A549 (cell line): ENCODE data around the gene GRM5.

Source experiments
- CEBPB ChIP-seq, 2 experiments: fragments of >200 bp in 1 of 2; sonication (Bioruptor Twin) in 1 of 2; formaldehyde crosslinking in 1 of 2; IDR thresholded peaks; 2 replicates each; pipeline ENCODE4 v1.6.1; 2012 to 2016
- CHD2 ChIP-seq: fragments of 150-350 bp; IDR thresholded peaks from 2 replicates; pipeline ENCODE4 v1.6.1; 2014; ENCODE audit warnings: low read length; ENCODE audit not compliant: partially characterized antibody
- EP300 ChIP-seq, 2 experiments: fragments of >200 bp; sonication (Bioruptor Twin); formaldehyde crosslinking; IDR thresholded peaks; 2 replicates in 1 of 2; 3 replicates in 1 of 2; pipeline ENCODE4 v1.6.1; 2016 to 2017
- ESRRA ChIP-seq: fragments of 150-350 bp; IDR thresholded peaks from 2 replicates; pipeline ENCODE4 v1.6.1; 2014; ENCODE audit warnings: mild to moderate bottlenecking, low read length, borderline replicate concordance
- GATA3 ChIP-seq: IDR thresholded peaks from 2 replicates; pipeline ENCODE4 v1.6.1; 2012; ENCODE audit warnings: borderline replicate concordance
- JUN ChIP-seq, 2 experiments: fragments of >200 bp; sonication (Bioruptor Twin); formaldehyde crosslinking; IDR thresholded peaks; 2 replicates in 1 of 2; 3 replicates in 1 of 2; pipeline ENCODE4 v1.6.1; 2016 to 2017
- JUNB ChIP-seq: fragments of >200 bp; sonication (Bioruptor Twin); formaldehyde crosslinking; IDR thresholded peaks from 2 replicates; pipeline ENCODE4 v1.6.1; 2016
- POLR2A ChIP-seq: IDR thresholded peaks from 2 replicates; pipeline ENCODE4 v1.6.1; 2012; ENCODE audit warnings: mild to moderate bottlenecking, low read length
- RAD21 ChIP-seq, 2 experiments: fragments of >200 bp in 1 of 2; sonication (Bioruptor Twin) in 1 of 2; formaldehyde crosslinking in 1 of 2; IDR thresholded peaks in 1 of 2; conservative IDR thresholded peaks in 1 of 2; 2 replicates in 1 of 2; 3 replicates in 1 of 2; pipeline ENCODE4 v1.6.1; 2012 to 2018; ENCODE audit warnings: inconsistent platforms in 1 of 2
- RFX5 ChIP-seq: fragments of 450-650 bp; IDR thresholded peaks from 2 replicates; pipeline ENCODE4 v1.7.1; 2014; ENCODE audit warnings: antibody characterized with exemption, mild to moderate bottlenecking, moderate library complexity
- RNF2 ChIP-seq: fragments of 200-600 bp; sonication (generic); IDR thresholded peaks from 2 replicates; pipeline ENCODE4 v1.6.1; 2016; ENCODE audit warnings: low read depth, mild to moderate bottlenecking, antibody characterized with exemption, moderate library complexity, borderline replicate concordance
- ZFP36 ChIP-seq: fragments of 450-650 bp; IDR thresholded peaks from 2 replicates; pipeline ENCODE4 v1.6.1; 2014; ENCODE audit warnings: borderline replicate concordance; ENCODE audit not compliant: partially characterized antibody
- TF ChIP-seq, protein P1 (sequence below): fragments of >200 bp; sonication (Bioruptor Twin); formaldehyde crosslinking; IDR thresholded peaks from 3 replicates; pipeline ENCODE4 v1.5.1; 2016
- TF ChIP-seq, protein P2 (sequence below): IDR thresholded peaks from 2 replicates; pipeline ENCODE4 v1.6.1; 2012

DNA sequence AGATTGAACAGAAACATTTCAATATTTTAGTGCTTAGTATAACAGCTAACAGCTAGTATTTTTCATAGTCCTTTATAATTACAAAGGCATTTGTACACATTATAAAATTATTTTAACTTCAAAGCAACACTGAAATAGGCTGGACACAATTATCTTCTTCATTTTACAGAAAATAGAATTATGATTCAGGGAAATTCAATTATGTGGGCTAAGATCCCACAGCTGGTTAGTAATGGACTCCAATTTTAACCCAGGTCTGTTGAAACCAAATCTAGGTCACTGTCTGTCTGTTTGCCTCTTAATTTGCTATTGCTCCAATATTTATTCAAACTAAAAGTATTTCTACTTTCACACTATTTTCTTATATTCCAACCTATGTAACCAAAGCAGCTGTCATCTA lies 574.1 kb downstream of the GRM5 start:
- TF ChIP-seq JUNB (no peak), ZFP36 (no peak), POLR2A (no peak), CEBPB (IDR thresholded peaks at IDR 0.05) (no peak), RNF2 (no peak), RAD21 (conservative IDR thresholded peaks at IDR 0.05 in 1 of 2, IDR thresholded peaks at IDR 0.05 in 1 of 2) (no peak), ESRRA (no peak), CHD2 (no peak), GATA3 (no peak), JUN (IDR thresholded peaks at IDR 0.05) (no peak), RFX5 (no peak), EP300 (IDR thresholded peaks at IDR 0.05) (no peak)
- TF ChIP-seq, protein P1, sequence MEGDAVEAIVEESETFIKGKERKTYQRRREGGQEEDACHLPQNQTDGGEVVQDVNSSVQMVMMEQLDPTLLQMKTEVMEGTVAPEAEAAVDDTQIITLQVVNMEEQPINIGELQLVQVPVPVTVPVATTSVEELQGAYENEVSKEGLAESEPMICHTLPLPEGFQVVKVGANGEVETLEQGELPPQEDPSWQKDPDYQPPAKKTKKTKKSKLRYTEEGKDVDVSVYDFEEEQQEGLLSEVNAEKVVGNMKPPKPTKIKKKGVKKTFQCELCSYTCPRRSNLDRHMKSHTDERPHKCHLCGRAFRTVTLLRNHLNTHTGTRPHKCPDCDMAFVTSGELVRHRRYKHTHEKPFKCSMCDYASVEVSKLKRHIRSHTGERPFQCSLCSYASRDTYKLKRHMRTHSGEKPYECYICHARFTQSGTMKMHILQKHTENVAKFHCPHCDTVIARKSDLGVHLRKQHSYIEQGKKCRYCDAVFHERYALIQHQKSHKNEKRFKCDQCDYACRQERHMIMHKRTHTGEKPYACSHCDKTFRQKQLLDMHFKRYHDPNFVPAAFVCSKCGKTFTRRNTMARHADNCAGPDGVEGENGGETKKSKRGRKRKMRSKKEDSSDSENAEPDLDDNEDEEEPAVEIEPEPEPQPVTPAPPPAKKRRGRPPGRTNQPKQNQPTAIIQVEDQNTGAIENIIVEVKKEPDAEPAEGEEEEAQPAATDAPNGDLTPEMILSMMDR, result no peak
- TF ChIP-seq, protein P2, sequence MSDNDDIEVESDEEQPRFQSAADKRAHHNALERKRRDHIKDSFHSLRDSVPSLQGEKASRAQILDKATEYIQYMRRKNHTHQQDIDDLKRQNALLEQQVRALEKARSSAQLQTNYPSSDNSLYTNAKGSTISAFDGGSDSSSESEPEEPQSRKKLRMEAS, result no peak
